GM13976 (cell line): ENCODE data around the gene LRP1B.

ENCODE experiments used
- DNase-seq: peaks from one replicate; pipeline ENCODE4 v3.0.0; 2012; ENCODE audit warnings: low spot score
- in situ Hi-C: fragments of 300-500 bp; cut with MboI; formaldehyde crosslinking; loops from one replicate; pipeline ENCODE4 v1.12.0; 2022; ENCODE audit warnings: low sequenced_read_pairs, mixed read lengths, inconsistent platforms; ENCODE audit not compliant: unreplicated experiment
- TF ChIP-seq, protein P1 (sequence below): IDR thresholded peaks from 2 replicates; pipeline ENCODE4 v1.5.1; 2012; ENCODE audit warnings: borderline replicate concordance, mild to moderate bottlenecking; ENCODE audit not compliant: insufficient read depth; ENCODE audit errors: extremely low read depth, missing control alignments, control extremely low read depth

LRP1B gene

DNA sequence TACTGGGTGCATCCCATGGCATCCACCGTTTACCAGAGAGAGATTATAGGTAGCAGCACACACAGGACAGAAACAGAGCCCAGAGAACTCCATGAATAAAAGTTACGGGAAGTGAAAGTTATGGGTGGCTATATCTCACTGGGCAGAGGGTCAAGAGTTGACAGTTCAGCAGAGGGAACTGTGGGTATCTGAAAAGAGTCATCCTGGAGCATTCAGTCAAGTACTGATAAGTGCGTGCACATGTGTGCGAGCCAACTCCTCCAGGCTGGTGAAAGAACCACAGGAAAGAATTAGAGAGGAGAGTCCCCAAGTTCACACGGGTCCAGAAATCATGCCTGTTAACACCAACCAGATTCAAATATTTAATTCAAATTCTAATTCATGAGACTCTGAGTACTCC, 1588.2 kb downstream of the LRP1B start:
- in situ Hi-C loops: no loop called here
- TF ChIP-seq, protein P1, sequence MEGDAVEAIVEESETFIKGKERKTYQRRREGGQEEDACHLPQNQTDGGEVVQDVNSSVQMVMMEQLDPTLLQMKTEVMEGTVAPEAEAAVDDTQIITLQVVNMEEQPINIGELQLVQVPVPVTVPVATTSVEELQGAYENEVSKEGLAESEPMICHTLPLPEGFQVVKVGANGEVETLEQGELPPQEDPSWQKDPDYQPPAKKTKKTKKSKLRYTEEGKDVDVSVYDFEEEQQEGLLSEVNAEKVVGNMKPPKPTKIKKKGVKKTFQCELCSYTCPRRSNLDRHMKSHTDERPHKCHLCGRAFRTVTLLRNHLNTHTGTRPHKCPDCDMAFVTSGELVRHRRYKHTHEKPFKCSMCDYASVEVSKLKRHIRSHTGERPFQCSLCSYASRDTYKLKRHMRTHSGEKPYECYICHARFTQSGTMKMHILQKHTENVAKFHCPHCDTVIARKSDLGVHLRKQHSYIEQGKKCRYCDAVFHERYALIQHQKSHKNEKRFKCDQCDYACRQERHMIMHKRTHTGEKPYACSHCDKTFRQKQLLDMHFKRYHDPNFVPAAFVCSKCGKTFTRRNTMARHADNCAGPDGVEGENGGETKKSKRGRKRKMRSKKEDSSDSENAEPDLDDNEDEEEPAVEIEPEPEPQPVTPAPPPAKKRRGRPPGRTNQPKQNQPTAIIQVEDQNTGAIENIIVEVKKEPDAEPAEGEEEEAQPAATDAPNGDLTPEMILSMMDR: no peak
- no peak for DNase-seq

DNA sequence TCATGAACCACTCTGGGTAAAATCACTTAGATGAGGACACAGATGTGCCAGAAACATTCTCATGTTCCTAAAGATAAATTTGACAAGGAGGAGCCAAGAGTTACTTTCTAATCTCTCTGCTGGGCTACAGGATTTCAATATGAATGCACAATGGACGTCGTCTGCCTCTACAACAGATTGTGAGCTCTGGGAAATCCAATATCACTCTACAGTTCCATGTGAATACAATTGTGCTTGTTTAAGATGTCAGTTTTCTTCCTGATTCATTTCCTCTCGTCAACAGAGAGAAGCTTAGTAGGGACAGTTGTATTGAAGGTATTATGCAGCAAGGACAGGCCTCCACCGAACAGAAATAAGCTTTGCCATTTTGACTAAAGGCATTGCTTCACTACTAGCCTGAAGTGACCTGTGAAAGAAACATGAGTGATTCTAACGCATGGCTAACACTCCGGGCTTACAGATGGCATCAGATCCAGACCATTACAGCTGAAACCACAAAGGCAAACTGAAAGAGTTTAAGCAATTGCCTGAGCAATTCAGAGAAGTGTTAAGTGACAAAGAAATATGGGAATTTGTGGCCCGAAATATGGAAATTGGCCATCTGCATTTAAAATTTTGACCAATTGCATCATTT, 1591.5 kb downstream of the LRP1B start:
- no peak for DNase-seq
- in situ Hi-C loops: no loop called here
- TF ChIP-seq, protein P1: no peak

DNA sequence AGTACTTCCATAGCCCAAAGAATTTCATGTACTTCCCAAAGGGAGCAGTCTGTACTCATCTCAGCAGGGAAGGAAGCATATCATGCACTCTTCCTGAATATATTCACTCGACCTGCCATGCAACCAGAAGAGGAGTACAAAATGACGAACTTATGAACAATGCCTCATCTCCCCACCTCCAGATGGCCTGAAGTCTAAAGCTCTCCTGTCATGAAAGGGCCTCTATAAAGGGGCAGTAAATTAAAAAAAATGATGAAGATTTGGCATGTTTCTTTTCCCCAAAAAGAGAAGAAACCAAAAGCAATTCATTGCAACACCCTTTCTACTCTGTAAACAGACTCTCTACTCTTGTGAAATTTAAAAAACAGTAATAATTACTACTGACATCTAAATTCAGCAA, 1601.1 kb downstream of the LRP1B start:
- in situ Hi-C loops: no loop called here
- TF ChIP-seq, protein P1: no peak
- no peak for DNase-seq

DNA sequence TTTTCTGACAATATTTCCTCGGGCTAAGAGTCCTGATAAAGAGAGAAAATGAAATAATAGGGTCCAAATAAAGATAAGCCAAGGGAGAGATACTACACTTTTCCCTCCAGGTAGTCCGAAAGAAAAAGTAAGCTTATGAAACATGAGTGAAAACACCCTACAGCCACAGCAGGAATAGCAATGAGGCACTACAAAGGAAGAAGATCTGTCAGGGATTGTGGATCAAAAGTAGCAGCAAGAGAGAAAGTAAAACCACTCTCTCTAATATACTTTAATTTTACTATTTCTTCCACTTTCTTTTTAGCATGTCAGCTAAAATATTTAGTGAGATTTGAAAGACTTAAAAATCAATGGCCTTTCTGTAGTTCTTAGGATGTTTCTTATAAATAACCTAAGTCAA, 1601.8 kb downstream of the LRP1B start:
- in situ Hi-C loops: no loop called here
- DNase-seq: no peak
- TF ChIP-seq, protein P1: no peak

DNA sequence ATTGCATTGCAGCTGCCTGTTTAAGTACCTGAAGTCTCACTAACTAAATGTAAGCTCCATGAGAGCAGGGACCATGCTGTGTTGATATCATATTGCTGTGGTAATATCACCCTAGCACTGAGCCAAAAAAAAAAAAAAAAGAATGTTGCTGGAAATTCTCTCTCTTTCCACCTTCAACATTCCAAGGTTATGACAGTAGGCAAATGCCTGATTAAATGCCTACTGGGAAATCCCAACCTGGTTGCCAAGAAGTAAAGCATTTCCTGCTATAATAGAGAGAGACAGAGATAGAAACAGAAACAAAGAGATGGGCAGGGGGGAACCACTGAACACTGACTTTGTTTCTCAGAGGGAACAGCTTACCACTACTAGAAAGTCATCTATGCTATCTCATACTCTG, 1604.2 kb downstream of the LRP1B start:
- no peak for DNase-seq
- in situ Hi-C loops: no loop called here
- TF ChIP-seq, protein P1: no peak

DNA sequence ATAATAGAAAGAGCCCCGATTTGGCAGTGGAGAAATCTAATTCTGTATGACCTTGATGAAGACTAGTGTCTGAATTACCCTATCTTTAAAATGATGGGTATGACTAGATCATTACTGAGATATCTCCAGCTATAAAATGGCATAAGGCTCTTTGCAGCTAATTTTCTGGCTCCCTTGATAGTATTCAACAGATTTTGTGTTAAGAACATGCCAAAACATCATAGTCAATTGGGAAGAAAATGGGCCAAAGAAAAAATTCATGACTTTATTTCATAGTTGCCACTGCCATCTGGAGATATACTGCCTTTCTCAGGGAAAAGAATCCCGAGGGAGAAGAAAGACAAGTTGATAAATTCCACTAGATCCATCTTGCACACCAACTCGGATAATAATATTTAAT, 1618.7 kb downstream of the LRP1B start:
- TF ChIP-seq, protein P1: no peak
- DNase-seq: no peak
- in situ Hi-C loops: no loop called here

DNA sequence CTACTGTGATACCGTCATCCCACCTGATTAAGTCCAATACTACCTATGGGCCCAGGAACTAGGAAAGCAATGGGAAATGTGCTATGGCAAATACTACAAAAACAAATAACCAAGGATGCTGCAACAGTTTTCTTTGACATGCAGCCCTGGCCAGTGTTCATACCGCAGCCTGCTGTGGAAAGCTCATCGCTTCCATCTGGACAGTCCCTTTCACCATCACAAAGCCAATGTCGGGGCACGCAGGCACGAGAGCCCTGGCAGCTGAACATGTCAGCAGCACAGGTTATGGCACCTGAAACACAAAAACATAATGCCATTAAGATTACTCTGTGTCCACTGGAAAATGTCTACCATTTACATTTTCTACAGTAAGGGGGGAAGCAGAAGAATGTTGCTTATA, 1621.1 kb downstream of the LRP1B start:
- DNase-seq: no peak
- in situ Hi-C loops: no loop called here
- TF ChIP-seq, protein P1: no peak
